Measurements from ENCODE around the gene GNAQ.
"Not testable (repeated sequence)": the region's sequence is repeated elsewhere in the genome, so short reads cannot be mapped to it uniquely, and the experiment has no call there.

GNAQ gene

DNA sequence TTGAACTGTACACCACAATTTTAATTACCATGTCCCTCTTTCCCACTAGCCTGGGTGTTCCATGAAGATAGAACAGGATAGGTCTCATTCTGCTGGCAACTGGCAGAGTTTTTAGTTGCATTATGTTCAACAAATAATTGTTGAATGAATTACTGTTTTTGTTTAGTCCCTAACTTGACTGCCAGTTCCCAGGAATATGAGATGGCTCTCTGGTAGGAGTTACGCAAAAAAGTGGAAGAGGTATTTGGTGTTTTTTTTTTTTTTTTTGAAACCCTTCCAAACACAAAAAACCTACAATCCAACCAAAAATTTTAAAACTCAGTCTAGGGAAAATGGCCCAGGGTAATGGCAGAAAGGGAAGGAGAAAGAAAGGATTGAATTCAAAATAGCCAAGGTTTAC is 153.6 kb downstream of the GNAQ start:
- H3K27ac ChIP-seq (ENCODE audit: low read depth, low read length) = no peak overlapping the region
- no peak overlapping the region for H3K4me3 ChIP-seq (ENCODE audit: low read depth, low read length)
- peaks cover 13% of the 10 kb centered on the region for H3K4me1 ChIP-seq (ENCODE audit: control insufficient read depth, insufficient read depth, low read length)
- no peaks in the 10 kb centered on the region for H3K9me3 ChIP-seq (ENCODE audit: control insufficient read depth, insufficient read depth, low read length)
- H3K9ac ChIP-seq (ENCODE audit: low read depth, low read length) = no peak overlapping the region
- H3K36me3 ChIP-seq (ENCODE audit: control insufficient read depth, insufficient read depth, low read length) = no peaks in the 10 kb centered on the region
- H3K27me3 ChIP-seq (ENCODE audit: control insufficient read depth, insufficient read depth, low read length) = no peaks in the 10 kb centered on the region

DNA sequence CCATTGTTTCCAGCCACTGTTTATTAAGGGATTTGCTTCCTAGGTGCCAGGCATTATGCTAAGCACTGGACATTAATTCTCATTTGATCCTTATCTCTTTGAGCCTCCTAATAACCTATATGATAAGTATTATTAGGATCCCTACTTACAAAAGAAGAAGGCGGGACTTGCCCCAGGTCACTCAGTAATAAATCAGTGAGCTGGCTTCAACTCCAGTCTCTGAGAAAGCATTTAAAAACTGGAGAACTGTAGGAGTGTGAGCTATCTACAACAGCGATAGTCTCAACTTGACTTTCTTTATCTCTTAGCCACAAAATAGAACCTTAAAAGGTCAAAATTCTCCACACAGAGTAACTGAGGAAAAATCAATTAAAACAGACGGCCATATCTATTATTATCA is 155.0 kb downstream of the GNAQ start:
- Histone ChIP-seq H3K27ac (ENCODE audit: low read depth, low read length) (no peak overlapping the region), H3K9me3 (ENCODE audit: control insufficient read depth, insufficient read depth, low read length) (no peaks in the 10 kb centered on the region), H3K4me1 (ENCODE audit: control insufficient read depth, insufficient read depth, low read length) (peaks cover 21% of the 10 kb centered on the region), H3K36me3 (ENCODE audit: control insufficient read depth, insufficient read depth, low read length) (no peaks in the 10 kb centered on the region), H3K4me3 (ENCODE audit: low read depth, low read length) (no peak overlapping the region), H3K9ac (ENCODE audit: low read depth, low read length) (no peak overlapping the region), H3K27me3 (ENCODE audit: control insufficient read depth, insufficient read depth, low read length) (no peaks in the 10 kb centered on the region)

DNA sequence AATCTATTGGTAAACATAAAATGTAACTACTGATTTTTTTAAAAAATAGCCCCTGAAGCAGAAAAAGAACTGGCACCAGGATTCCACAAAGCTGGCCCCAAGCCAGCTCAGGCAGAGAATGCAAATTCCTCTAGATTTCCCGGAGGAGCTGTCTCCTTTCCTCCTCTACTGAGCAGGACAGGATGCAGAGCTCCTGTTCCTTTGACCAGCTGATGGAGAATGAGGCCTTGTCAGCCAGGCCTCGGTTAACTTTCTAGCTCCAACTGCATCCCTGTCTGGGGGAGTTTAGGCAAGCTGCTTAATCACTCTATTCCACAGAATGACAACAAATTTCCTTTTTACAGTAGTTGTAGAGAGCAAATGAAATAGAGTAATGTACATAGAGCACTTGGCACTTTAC is 155.5 kb downstream of the GNAQ start:
- no peaks in the 10 kb centered on the region for H3K27me3 ChIP-seq (ENCODE audit: control insufficient read depth, insufficient read depth, low read length)
- H3K9ac ChIP-seq (ENCODE audit: low read depth, low read length) = no peak overlapping the region
- H3K9me3 ChIP-seq (ENCODE audit: control insufficient read depth, insufficient read depth, low read length) = no peaks in the 10 kb centered on the region
- H3K4me1 ChIP-seq (ENCODE audit: control insufficient read depth, insufficient read depth, low read length) = peaks cover 21% of the 10 kb centered on the region
- no peak overlapping the region for H3K27ac ChIP-seq (ENCODE audit: low read depth, low read length)
- no peaks in the 10 kb centered on the region for H3K36me3 ChIP-seq (ENCODE audit: control insufficient read depth, insufficient read depth, low read length)
- H3K4me3 ChIP-seq (ENCODE audit: low read depth, low read length) = no peak overlapping the region

DNA sequence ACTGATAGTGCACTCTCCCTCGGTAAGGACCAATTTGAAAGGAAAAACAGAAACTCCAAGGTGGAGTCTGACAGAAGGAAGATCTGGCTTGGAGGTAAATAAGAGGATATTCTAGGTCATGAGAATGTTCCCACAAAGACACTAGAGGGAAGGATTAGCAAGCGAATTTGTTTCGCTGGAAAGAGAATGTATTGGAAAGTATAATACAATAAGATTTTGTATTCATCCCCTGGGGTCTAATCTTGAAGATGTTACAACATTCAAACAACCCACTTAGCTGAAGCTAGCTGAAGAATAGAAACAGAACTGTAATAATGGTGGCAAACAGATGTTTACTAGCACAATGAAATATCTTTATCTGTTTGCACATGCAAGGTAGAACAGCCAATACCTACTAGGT is 158.7 kb downstream of the GNAQ start:
- Histone ChIP-seq H3K36me3 (ENCODE audit: control insufficient read depth, insufficient read depth, low read length) (no peaks in the 10 kb centered on the region), H3K9me3 (ENCODE audit: control insufficient read depth, insufficient read depth, low read length) (no peaks in the 10 kb centered on the region), H3K9ac (ENCODE audit: low read depth, low read length) (no peak overlapping the region), H3K27me3 (ENCODE audit: control insufficient read depth, insufficient read depth, low read length) (no peaks in the 10 kb centered on the region), H3K27ac (ENCODE audit: low read depth, low read length) (no peak overlapping the region), H3K4me3 (ENCODE audit: low read depth, low read length) (no peak overlapping the region), H3K4me1 (ENCODE audit: control insufficient read depth, insufficient read depth, low read length) (peaks cover 21% of the 10 kb centered on the region)

DNA sequence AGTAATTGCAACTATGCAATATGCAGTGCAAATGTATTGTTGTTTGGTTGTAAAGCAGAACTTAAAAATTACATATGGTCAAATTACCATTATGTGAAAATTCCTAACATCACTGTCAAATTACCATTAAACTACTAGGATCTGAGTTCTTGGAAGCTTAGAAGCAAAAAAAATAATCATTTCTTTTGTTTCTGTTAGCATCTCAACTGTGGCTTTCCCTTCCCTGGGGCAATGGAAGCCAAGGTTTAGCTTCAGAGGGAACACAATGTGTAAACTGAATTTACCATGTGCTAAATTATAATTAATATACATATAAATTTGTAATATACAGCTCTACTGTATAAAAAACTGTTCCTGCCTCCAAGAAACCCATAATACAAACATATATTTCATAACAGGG is 159.4 kb downstream of the GNAQ start:
- no peaks in the 10 kb centered on the region for H3K36me3 ChIP-seq (ENCODE audit: control insufficient read depth, insufficient read depth, low read length)
- H3K4me1 ChIP-seq (ENCODE audit: control insufficient read depth, insufficient read depth, low read length) = peaks cover 21% of the 10 kb centered on the region
- H3K27ac ChIP-seq (ENCODE audit: low read depth, low read length) = no peak overlapping the region
- no peak overlapping the region for H3K9ac ChIP-seq (ENCODE audit: low read depth, low read length)
- H3K9me3 ChIP-seq (ENCODE audit: control insufficient read depth, insufficient read depth, low read length) = no peaks in the 10 kb centered on the region
- H3K4me3 ChIP-seq (ENCODE audit: low read depth, low read length) = no peak overlapping the region; the same call in 1 of the 2 replicates
- H3K27me3 ChIP-seq (ENCODE audit: control insufficient read depth, insufficient read depth, low read length) = no peaks in the 10 kb centered on the region

DNA sequence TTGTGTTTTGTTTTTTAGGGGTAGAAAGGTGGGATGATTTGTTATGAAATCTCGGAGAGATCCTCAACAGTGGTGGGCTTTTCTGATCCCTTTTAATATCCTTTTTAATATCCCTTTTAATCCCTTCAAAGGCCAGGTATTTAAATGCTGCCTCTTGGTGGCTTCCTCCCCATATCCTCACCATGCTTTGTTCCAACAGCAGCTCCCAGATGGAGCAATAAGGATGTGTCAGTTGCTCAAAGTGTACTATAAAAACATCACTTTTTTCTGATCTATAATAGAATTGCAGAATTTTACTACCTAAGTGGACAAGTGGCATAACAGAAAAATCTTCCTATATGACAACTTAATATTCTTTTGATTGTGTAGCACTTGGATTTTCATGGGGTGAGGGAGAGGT is 160.1 kb downstream of the GNAQ start:
- H3K4me3 ChIP-seq (ENCODE audit: low read depth, low read length) = no peak overlapping the region
- no peaks in the 10 kb centered on the region for H3K9me3 ChIP-seq (ENCODE audit: control insufficient read depth, insufficient read depth, low read length)
- H3K27me3 ChIP-seq (ENCODE audit: control insufficient read depth, insufficient read depth, low read length) = no peaks in the 10 kb centered on the region
- no peaks in the 10 kb centered on the region for H3K36me3 ChIP-seq (ENCODE audit: control insufficient read depth, insufficient read depth, low read length)
- H3K9ac ChIP-seq (ENCODE audit: low read depth, low read length) = no peak overlapping the region
- H3K4me1 ChIP-seq (ENCODE audit: control insufficient read depth, insufficient read depth, low read length) = peaks cover 20% of the 10 kb centered on the region
- H3K27ac ChIP-seq (ENCODE audit: low read depth, low read length) = no peak overlapping the region

DNA sequence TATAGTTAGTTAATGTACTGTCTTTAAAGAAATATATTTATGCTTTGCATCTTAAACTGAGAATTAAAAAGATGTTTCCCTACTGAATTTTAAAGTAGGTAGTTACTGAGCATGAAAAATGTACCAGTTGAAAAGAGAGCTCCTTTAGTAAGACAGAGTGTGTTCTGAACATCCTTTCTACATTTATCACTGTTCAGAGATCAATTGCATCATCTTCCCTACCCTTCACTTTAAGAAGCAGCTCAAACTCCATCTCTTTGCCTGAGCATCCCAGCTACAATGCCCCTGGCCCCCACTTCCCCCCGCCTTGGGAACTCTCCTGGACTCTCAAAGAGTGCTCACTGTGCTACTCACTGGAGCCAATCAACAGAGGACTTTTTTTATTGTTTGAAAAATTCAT is 164.7 kb downstream of the GNAQ start:
- Histone ChIP-seq H3K9me3 (ENCODE audit: control insufficient read depth, insufficient read depth, low read length) (no peaks in the 10 kb centered on the region), H3K4me1 (ENCODE audit: control insufficient read depth, insufficient read depth, low read length) (peaks cover 2% of the 10 kb centered on the region; the same call in 1 of the 2 replicates), H3K36me3 (ENCODE audit: control insufficient read depth, insufficient read depth, low read length) (no peaks in the 10 kb centered on the region), H3K27ac (ENCODE audit: low read depth, low read length) (no peak overlapping the region), H3K4me3 (ENCODE audit: low read depth, low read length) (no peak overlapping the region), H3K9ac (ENCODE audit: low read depth, low read length) (no peak overlapping the region), H3K27me3 (ENCODE audit: control insufficient read depth, insufficient read depth, low read length) (no peaks in the 10 kb centered on the region)

DNA sequence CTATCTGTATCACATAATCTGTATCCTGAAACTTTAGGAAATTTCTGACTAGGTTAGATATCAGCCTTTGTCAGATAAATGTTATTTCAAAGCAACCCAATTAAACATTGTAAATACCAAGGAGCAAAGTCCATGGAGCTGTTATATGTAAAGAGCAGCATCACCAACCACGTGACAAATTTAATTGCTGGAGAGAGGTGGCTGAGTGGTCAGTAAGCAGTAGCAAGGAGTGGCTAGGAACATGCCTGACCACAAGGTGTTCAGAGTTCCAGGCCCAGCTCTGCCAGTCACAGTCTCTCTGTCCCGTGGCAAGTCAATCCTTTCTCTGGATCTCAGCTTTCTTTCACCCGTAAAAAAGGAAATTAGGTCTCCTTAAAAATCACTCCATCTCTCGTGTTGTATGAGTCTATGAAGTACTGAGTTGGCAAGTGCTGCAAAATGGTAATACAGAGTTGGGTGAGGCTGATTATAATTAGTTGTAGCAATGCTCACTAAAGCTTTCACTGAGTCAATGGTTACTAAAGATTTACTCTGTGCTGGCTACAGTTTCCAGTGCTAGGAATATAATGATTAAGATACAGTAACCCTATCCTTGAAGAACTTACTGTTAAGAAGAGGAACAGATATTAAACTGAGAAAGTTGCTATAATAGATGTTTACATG is 166.1 kb downstream of the GNAQ start:
- Histone ChIP-seq H3K9ac (ENCODE audit: low read depth, low read length) (no peak overlapping the region), H3K9me3 (ENCODE audit: control insufficient read depth, insufficient read depth, low read length) (0 out of 2 replicates have a peak, but pooled peaks cover 5% of the 10 kb centered on the region), H3K36me3 (ENCODE audit: control insufficient read depth, insufficient read depth, low read length) (no peaks in the 10 kb centered on the region)

DNA sequence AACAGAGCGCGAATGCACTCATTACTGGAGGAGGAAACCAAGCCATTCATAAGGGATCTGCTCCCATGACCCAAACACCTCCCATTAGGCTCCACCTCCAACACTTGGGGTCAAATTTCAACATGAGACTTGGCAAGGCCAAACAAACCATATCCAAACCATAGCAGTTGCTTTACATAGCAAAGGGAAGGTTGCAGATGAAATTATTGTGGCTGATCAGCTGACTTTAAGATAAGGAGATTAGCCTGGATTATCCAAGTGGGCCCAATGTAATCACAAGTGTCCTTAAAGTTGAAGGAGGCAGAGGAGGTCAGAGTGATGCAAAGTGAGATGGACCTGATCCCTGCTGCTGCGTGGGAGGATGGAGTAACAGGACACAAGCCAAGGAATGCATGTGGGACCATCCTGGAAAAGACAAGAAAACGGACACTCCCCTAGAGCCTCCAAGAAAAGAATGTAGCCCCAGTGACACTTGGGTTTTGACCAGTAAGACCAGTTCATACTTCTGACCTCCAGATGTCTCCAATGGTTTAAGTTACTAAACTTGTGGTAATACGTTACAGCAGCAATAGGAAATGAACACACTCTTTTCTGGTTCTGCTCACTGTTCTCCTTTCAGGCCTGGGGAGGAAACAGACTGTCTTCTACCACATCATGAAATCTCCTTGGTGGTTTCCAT is 167.3 kb downstream of the GNAQ start:
- H3K4me3 ChIP-seq (ENCODE audit: low read depth, low read length) = no peak overlapping the region
- H3K27me3 ChIP-seq (ENCODE audit: control insufficient read depth, insufficient read depth, low read length) = no peaks in the 10 kb centered on the region
- H3K36me3 ChIP-seq (ENCODE audit: control insufficient read depth, insufficient read depth, low read length) = no peaks in the 10 kb centered on the region
- no peaks in the 10 kb centered on the region for H3K4me1 ChIP-seq (ENCODE audit: control insufficient read depth, insufficient read depth, low read length)
- no peak overlapping the region for H3K27ac ChIP-seq (ENCODE audit: low read depth, low read length)
- H3K9me3 ChIP-seq (ENCODE audit: control insufficient read depth, insufficient read depth, low read length) = 0 out of 2 replicates have a peak, but pooled peaks cover 5% of the 10 kb centered on the region
- no peak overlapping the region for H3K9ac ChIP-seq (ENCODE audit: low read depth, low read length)

More for the DNA sequence above, 166.1 kb downstream of the GNAQ start:
- H3K4me3 ChIP-seq (ENCODE audit: low read depth, low read length) = no peak overlapping the region
- no peaks in the 10 kb centered on the region for H3K27me3 ChIP-seq (ENCODE audit: control insufficient read depth, insufficient read depth, low read length)
- H3K4me1 ChIP-seq (ENCODE audit: control insufficient read depth, insufficient read depth, low read length) = no peaks in the 10 kb centered on the region
- no peak overlapping the region for H3K27ac ChIP-seq (ENCODE audit: low read depth, low read length)

DNA sequence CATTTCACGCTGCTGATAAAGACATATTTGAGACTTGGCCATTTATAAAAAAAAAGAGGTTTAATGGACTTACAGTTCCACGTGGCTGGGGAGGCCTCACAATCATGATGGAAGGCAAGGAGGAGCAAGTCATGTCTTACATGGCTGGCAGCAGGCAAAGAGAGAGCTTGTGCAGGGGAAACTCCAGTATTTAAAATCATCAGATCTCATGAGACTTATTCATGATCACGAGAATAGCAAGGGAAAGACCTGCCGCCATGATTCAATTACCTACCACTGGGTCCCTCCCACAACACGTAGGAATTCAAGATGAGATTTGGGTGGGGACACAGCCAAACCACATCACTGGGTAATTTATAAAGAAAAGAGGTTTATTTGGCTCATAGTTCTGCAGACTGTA is 168.0 kb downstream of the GNAQ start:
- H3K9ac ChIP-seq (ENCODE audit: low read depth, low read length); H3K27me3 ChIP-seq (ENCODE audit: control insufficient read depth, insufficient read depth, low read length); H3K27ac ChIP-seq (ENCODE audit: low read depth, low read length); H3K4me3 ChIP-seq (ENCODE audit: low read depth, low read length); H3K9me3 ChIP-seq (ENCODE audit: control insufficient read depth, insufficient read depth, low read length); H3K36me3 ChIP-seq (ENCODE audit: control insufficient read depth, insufficient read depth, low read length); H3K4me1 ChIP-seq (ENCODE audit: control insufficient read depth, insufficient read depth, low read length): not testable (repeated sequence)

DNA sequence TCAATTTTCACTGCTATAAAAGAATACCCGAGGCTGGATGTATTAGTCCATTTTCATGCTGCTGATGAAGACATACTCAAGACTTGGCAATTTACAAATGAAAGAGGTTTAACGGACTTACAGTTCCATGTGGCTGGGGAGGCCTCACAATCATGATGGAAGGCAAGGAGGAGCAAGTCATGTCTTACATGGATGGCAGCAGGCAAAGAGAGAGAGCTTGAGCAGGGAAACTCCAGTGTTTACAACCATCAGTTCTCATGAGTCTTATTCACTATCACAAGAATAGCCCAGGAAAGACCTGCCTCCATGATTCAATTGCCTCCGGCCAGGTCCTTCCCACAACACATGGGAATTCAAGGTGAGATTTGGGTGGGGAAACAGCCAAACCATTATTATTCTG is 170.7 kb downstream of the GNAQ start:
- H3K4me1 ChIP-seq (ENCODE audit: control insufficient read depth, insufficient read depth, low read length) = peaks cover 12% of the 10 kb centered on the region
- not testable (repeated sequence) for H3K9ac ChIP-seq (ENCODE audit: low read depth, low read length); H3K36me3 ChIP-seq (ENCODE audit: control insufficient read depth, insufficient read depth, low read length); H3K4me3 ChIP-seq (ENCODE audit: low read depth, low read length); H3K9me3 ChIP-seq (ENCODE audit: control insufficient read depth, insufficient read depth, low read length); H3K27me3 ChIP-seq (ENCODE audit: control insufficient read depth, insufficient read depth, low read length); H3K27ac ChIP-seq (ENCODE audit: low read depth, low read length)
